ENCODE measurements around the gene PYGB.

PYGB gene

DNA sequence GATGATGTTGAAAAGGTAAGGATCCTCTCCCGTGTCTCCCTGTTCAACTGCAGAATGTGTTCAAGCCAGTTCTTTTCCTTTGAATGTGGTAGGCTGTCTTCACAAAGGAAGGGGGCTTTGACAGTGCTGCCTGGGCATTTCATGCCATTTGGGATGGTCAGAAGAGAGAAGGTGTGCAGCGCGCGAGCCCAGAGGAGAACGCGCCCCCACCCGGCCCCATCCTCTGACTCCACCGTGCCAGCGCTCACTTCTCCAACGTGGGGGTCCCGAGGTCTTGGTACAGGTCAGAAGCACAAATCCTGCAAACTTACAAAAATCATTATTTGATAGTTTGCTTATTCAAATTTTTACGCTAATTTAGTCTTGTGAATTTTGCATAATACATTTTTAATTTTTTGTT is 38.0 kb upstream of the PYGB start:
- no peak overlapping the region for H3K4me3 ChIP-seq (ENCODE audit: control insufficient read depth, low read depth, low read length)
- TF ChIP-seq, protein P1, sequence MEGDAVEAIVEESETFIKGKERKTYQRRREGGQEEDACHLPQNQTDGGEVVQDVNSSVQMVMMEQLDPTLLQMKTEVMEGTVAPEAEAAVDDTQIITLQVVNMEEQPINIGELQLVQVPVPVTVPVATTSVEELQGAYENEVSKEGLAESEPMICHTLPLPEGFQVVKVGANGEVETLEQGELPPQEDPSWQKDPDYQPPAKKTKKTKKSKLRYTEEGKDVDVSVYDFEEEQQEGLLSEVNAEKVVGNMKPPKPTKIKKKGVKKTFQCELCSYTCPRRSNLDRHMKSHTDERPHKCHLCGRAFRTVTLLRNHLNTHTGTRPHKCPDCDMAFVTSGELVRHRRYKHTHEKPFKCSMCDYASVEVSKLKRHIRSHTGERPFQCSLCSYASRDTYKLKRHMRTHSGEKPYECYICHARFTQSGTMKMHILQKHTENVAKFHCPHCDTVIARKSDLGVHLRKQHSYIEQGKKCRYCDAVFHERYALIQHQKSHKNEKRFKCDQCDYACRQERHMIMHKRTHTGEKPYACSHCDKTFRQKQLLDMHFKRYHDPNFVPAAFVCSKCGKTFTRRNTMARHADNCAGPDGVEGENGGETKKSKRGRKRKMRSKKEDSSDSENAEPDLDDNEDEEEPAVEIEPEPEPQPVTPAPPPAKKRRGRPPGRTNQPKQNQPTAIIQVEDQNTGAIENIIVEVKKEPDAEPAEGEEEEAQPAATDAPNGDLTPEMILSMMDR (conservative IDR thresholded peaks at IDR 0.05; ENCODE audit: control insufficient read depth, insufficient read depth, low read depth, low read length): no peak
- DNase-seq (ENCODE audit: low read depth): no peak

DNA sequence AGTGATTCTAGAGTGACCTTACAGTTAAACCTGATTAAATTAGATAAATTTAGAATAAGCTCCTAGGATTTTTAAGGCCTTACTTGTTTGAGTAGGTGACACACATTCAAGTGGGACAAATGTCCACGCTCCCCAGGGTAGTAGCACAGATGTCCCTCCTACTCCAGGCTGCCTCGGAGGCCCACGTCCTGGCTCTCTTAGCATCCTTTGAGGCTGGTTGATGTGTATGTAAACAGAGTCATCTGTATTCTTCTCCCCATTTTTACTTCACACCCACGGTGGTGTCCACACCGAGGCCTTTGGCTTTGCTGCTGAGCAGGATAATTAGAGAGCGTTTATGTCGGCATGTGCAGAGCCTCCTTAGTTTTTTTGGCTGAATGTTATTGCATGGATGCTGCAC is 36.6 kb upstream of the PYGB start:
- DNase-seq (ENCODE audit: low read depth): no peak
- TF ChIP-seq, protein P1 (conservative IDR thresholded peaks at IDR 0.05; ENCODE audit: control insufficient read depth, insufficient read depth, low read depth, low read length): no peak
- no peak overlapping the region for H3K4me3 ChIP-seq (ENCODE audit: control insufficient read depth, low read depth, low read length)

DNA sequence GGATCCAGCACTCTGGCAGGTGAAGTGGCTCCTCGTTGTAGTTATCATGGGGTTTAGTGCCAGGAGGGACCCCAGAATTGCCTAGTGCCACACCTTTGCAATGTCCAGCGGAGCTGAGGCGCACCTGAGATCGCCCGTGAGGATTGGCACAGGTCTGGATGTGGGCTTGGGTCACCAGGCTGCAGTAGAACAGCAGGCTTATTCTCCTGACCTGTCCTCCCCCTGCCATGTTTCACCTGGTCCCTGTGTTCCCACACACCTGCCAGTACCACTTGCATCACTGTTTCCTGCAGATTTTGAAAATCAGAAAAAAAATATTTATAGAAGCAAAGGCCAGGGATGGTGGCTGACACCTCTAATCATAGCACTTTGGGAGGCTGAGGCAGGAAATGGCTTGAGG is 35.6 kb upstream of the PYGB start:
- no peak for DNase-seq (ENCODE audit: low read depth)
- TF ChIP-seq, protein P1 (conservative IDR thresholded peaks at IDR 0.05; ENCODE audit: control insufficient read depth, insufficient read depth, low read depth, low read length): no peak
- no peak overlapping the region for H3K4me3 ChIP-seq (ENCODE audit: control insufficient read depth, low read depth, low read length)

DNA sequence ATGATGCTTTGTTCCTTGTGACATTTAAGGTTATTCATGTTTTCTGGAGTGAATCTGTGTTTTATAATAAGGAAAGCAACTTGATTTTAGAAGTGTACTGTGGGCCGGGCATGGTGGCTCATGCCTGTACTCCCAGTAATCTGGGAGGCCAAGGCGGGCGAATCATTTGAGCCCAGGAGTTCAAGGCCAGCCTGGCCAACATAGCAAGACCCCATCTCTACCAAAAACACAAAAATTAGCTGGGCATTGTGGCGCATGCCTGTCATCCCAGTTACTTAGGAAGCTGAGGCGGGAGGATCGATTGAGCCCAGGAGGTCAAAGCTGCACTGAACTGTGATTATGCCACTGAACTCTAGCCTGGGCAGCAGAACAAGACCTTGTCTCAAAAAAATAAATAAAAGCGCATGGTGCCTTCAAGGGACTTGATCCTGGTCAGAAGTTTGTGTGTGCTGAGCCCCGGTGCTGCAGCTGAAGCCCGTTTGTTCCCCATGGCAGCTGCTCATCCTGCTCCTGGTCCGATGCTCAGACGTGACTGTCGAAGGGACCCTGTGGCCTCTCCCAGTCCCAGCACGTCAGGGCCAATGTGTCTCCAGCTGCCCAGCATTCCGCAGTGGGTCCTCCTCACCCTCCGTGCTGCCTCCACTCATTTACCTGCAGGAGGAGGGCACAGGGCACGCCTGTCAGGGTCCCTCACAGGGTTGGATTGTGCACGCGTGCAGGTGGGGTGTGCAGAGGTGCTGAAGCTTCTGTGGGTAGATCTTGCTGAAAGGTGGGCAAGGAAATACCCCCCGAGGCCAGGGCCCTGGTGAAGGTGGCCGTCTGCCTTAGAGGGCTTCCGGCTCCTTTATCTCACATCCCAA is 34.1 kb upstream of the PYGB start:
- H3K4me3 ChIP-seq (ENCODE audit: control insufficient read depth, low read depth, low read length): no peak overlapping the region
- no peak for DNase-seq (ENCODE audit: low read depth)
- TF ChIP-seq, protein P1 (conservative IDR thresholded peaks at IDR 0.05; ENCODE audit: control insufficient read depth, insufficient read depth, low read depth, low read length): no peak

DNA sequence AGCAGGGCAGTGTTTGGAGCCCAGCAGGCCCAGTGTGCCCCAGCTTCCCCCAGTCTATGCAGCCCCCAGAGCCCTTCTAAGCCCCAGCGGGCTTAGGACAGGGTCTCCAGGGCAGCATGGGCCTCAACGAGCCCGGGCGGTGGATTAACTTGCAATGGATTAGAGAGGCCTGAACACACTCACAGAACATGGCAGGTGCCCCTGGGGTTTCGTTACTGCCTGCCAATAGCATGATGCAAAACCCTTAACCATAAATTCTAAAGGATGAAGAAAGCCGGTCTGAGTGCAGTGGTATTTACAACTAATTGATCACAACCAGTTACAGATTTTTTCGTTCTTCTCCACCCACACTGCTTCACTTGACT is 33.5 kb upstream of the PYGB start:
- no peak for DNase-seq (ENCODE audit: low read depth)
- H3K4me3 ChIP-seq (ENCODE audit: control insufficient read depth, low read depth, low read length): no peak overlapping the region
- TF ChIP-seq, protein P1 (conservative IDR thresholded peaks at IDR 0.05; ENCODE audit: control insufficient read depth, insufficient read depth, low read depth, low read length): no peak

DNA sequence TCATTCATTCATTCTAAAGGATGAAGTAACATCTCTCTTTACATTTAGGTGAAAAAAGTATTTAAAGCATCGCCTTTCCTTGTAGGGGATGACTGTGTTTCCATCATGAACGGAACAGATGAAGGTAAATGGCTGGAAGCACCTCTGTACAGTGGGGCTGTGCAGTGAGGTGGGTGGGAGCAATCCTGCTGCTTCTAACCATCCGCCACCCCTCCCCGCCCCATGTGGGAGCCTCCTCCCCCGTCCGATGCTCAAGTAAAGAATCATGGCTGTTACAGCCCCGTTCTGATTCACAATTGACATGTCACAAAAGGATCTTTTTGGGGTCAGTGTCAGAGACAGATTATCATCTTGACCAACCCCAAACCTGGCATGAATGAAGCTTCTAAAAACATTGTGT is 33.1 kb upstream of the PYGB start:
- TF ChIP-seq, protein P1 (conservative IDR thresholded peaks at IDR 0.05; ENCODE audit: control insufficient read depth, insufficient read depth, low read depth, low read length): no peak
- no peak overlapping the region for H3K4me3 ChIP-seq (ENCODE audit: control insufficient read depth, low read depth, low read length)
- no peak for DNase-seq (ENCODE audit: low read depth)

Data from fibroblast of mammary gland (primary cell).